ENCODE measurements around the gene ESPN. TPM values are rescaled to one million over a fixed set of nuclear protein-coding genes. Genes with fewer than 3 reads are reported as not detected.

Gene ESPN
- total and polyA plus RNA-seq, 10 donors: 0.26 to 6.0 (median 0.54) TPM; not detected in 1

- TF ChIP-seq POLR2A (IDR thresholded peaks at IDR 0.05) (no peak), CTCF (IDR thresholded peaks at IDR 0.05 in 8 of 11, conservative IDR thresholded peaks at IDR 0.05 in 3 of 11) (no peak), POLR2AphosphoS5 (IDR thresholded peaks at IDR 0.05) (no peak)
- no peak overlapping the region for H3K4me3 ChIP-seq
- H3K27ac ChIP-seq: no peak overlapping the region
- WGBS, 5 donors: 59 to 65% (median 63%) methylated on average over 16 to 17 of the region's 17 CpGs
- intact Hi-C loops (cut with DNase I; ENCODE audit: low total_unique reads): no loop called here
- no peaks in the 10 kb centered on the region for H3K36me3 ChIP-seq
- no peaks in the 10 kb centered on the region for H3K9me3 ChIP-seq
- peaks cover 10 to 26% (median 20%) of the 10 kb centered on the region in 6 donors for H3K4me1 ChIP-seq
- DNase-seq: no peak
- peaks cover 12 to 91% (median 62%) of the 10 kb centered on the region in 7 donors for H3K27me3 ChIP-seq (replicated peaks in 1 of 7)
Measured at GRCh38 chr1:6414881-6415626, 9.5 kb upstream of the ESPN start.

- Histone ChIP-seq H3K36me3 (no peaks in the 10 kb centered on the region), H3K4me1 (peaks cover 16 to 37% (median 29%) of the 10 kb centered on the region in 6 donors), H3K27me3 (replicated peaks in 1 of 7) (peaks cover 19 to 96% (median 74%) of the 10 kb centered on the region in 7 donors), H3K27ac (no peak overlapping the region), H3K9me3 (no peaks in the 10 kb centered on the region), H3K4me3 (no peak overlapping the region)
- DNase-seq: no peak
- 60 to 81% (median 75%) methylated on average over 4 to 8 of the region's 8 CpGs for WGBS, 5 donors
- TF ChIP-seq POLR2A (IDR thresholded peaks at IDR 0.05) (no peak), POLR2AphosphoS5 (IDR thresholded peaks at IDR 0.05) (no peak), CTCF (IDR thresholded peaks at IDR 0.05 in 8 of 11, conservative IDR thresholded peaks at IDR 0.05 in 3 of 11) (no peak)
- intact Hi-C loops (cut with DNase I; ENCODE audit: low total_unique reads): no loop called here
Measured at GRCh38 chr1:6416295-6416656, 8.3 kb upstream of the ESPN start.

GRCh38 chr1:6416906-6417305 lies 7.7 kb upstream of the ESPN start:
- Histone ChIP-seq H3K27ac (no peak overlapping the region), H3K9me3 (no peaks in the 10 kb centered on the region), H3K27me3 (replicated peaks in 1 of 7) (peaks cover 19 to 98% (median 79%) of the 10 kb centered on the region in 7 donors), H3K4me3 (no peak overlapping the region), H3K4me1 (peaks cover 16 to 37% (median 29%) of the 10 kb centered on the region in 6 donors), H3K36me3 (no peaks in the 10 kb centered on the region)
- TF ChIP-seq CTCF (IDR thresholded peaks at IDR 0.05 in 8 of 11, conservative IDR thresholded peaks at IDR 0.05 in 3 of 11): no peak
- no peak for TF ChIP-seq POLR2AphosphoS5 (IDR thresholded peaks at IDR 0.05)
- no peak for TF ChIP-seq POLR2A (IDR thresholded peaks at IDR 0.05)
- no peak for DNase-seq
- WGBS, 5 donors: 73 to 89% (median 79%) methylated on average over 5 of the region's 5 CpGs
- intact Hi-C loops (cut with DNase I; ENCODE audit: low total_unique reads): no loop called here

GRCh38 chr1:6417961-6418667 lies 6.5 kb upstream of the ESPN start:
- DNase-seq: no peak
- 62 to 75% (median 69%) methylated on average over 6 to 8 of the region's 8 CpGs for WGBS, 5 donors
- Histone ChIP-seq H3K27ac (no peak overlapping the region), H3K36me3 (no peaks in the 10 kb centered on the region), H3K4me1 (peaks cover 16 to 43% (median 32%) of the 10 kb centered on the region in 6 donors), H3K4me3 (no peak overlapping the region), H3K27me3 (replicated peaks in 1 of 7) (peaks cover 19 to 100% (median 82%) of the 10 kb centered on the region in 7 donors), H3K9me3 (no peaks in the 10 kb centered on the region)
- TF ChIP-seq POLR2A (IDR thresholded peaks at IDR 0.05) (no peak), CTCF (IDR thresholded peaks at IDR 0.05 in 8 of 11, conservative IDR thresholded peaks at IDR 0.05 in 3 of 11) (no peak), POLR2AphosphoS5 (IDR thresholded peaks at IDR 0.05) (no peak)
- intact Hi-C loops (cut with DNase I; ENCODE audit: low total_unique reads): no loop called here

Measured in spleen (tissue), 11 donors.